HepG2 (cell line): ENCODE measurements around the gene SPCS1. TPM values are rescaled to one million over a fixed set of nuclear protein-coding genes. Genes with fewer than 3 reads are reported as not detected.

ENCODE experiments used
- AHR ChIP-seq: IDR thresholded peaks from 2 replicates; pipeline ENCODE4 v1.6.1; 2018; ENCODE audit warnings: missing genetic modification reagents, missing compliant biosample characterization
- EP300 ChIP-seq, 3 experiments: sonication (generic) in 1 of 3; formaldehyde crosslinking in 1 of 3; IDR thresholded peaks; 2 replicates each; pipeline versions ENCODE4 v1.5.1 to v1.6.1; 2011 to 2020; ENCODE audit warnings: low read depth in 2 of 3, low read length in 2 of 3, borderline replicate concordance in 1 of 3, improper control_type of control experiment in 1 of 3, mild to moderate bottlenecking in 1 of 3, missing genetic modification reagents in 1 of 3, moderate library complexity in 1 of 3
- ERF ChIP-seq: IDR thresholded peaks from 2 replicates; pipeline ENCODE4 v1.6.1; 2018; ENCODE audit warnings: missing biosample characterization, missing genetic modification reagents
- FOXP1 ChIP-seq, 2 experiments: fragments of 450-650 bp in 1 of 2; IDR thresholded peaks; 2 replicates each; pipeline ENCODE4 v1.6.1; 2017 to 2018; ENCODE audit warnings: antibody characterized with exemption in 1 of 2
- GABPB1 ChIP-seq: IDR thresholded peaks from 2 replicates; pipeline ENCODE4 v1.6.1; 2016; ENCODE audit warnings: mild to moderate bottlenecking, missing genetic modification reagents, moderate library complexity, missing compliant biosample characterization
- HOMEZ ChIP-seq: IDR thresholded peaks from 2 replicates; pipeline ENCODE4 v1.6.1; 2016; ENCODE audit warnings: low read depth
- KLF13 ChIP-seq: sonication (generic); formaldehyde crosslinking; IDR thresholded peaks from 2 replicates; pipeline ENCODE4 v1.4.0; 2020; ENCODE audit warnings: mild to moderate bottlenecking, missing genetic modification reagents
- RARG ChIP-seq: sonication (generic); formaldehyde crosslinking; IDR thresholded peaks from 2 replicates; pipeline ENCODE4 v1.4.0; 2020; ENCODE audit warnings: low read depth, mild to moderate bottlenecking, missing genetic modification reagents
- RFXAP ChIP-seq: sonication (generic); formaldehyde crosslinking; IDR thresholded peaks from 2 replicates; pipeline ENCODE4 v1.4.0; 2020; ENCODE audit warnings: missing genetic modification reagents, borderline replicate concordance
- SATB2 ChIP-seq: sonication (generic); formaldehyde crosslinking; IDR thresholded peaks from 2 replicates; pipeline ENCODE4 v1.5.0; 2020; ENCODE audit warnings: missing genetic modification reagents
- SMAD1 ChIP-seq: sonication (generic); formaldehyde crosslinking; IDR thresholded peaks from 2 replicates; pipeline ENCODE4 v1.4.0; 2020; ENCODE audit warnings: missing genetic modification reagents, low read depth, mild to moderate bottlenecking, borderline replicate concordance
- SNAI1 ChIP-seq: sonication (generic); formaldehyde crosslinking; IDR thresholded peaks from 2 replicates; pipeline ENCODE4 v1.5.0; 2020; ENCODE audit warnings: mild to moderate bottlenecking, missing genetic modification reagents, borderline replicate concordance
- TCF12 ChIP-seq, 2 experiments: fragments of 450-650 bp in 1 of 2; sonication (generic) in 1 of 2; formaldehyde crosslinking in 1 of 2; IDR thresholded peaks; 2 replicates each; pipeline versions ENCODE4 v1.6.1 to v1.8.0; 2017 to 2022; ENCODE audit warnings: antibody characterized with exemption in 1 of 2, mild to moderate bottlenecking in 1 of 2, missing genetic modification reagents in 1 of 2, moderate library complexity in 1 of 2
- ZFP1 ChIP-seq: IDR thresholded peaks from 2 replicates; pipeline ENCODE4 v1.6.1; 2016
- ZNF143 ChIP-seq: sonication (generic); formaldehyde crosslinking; IDR thresholded peaks from 2 replicates; pipeline ENCODE4 v1.4.0; 2020; ENCODE audit warnings: missing genetic modification reagents
- ZNF18 ChIP-seq: sonication (generic); formaldehyde crosslinking; IDR thresholded peaks from 2 replicates; pipeline ENCODE4 v1.8.0; 2022; ENCODE audit warnings: mild to moderate bottlenecking, missing genetic modification reagents; ENCODE audit not compliant: insufficient replicate concordance
- ZNF572 ChIP-seq: sonication (generic); formaldehyde crosslinking; IDR thresholded peaks from 2 replicates; pipeline ENCODE4 v1.5.1; 2020; ENCODE audit warnings: mild to moderate bottlenecking, missing genetic modification reagents
- ZNF782 ChIP-seq: sonication (generic); formaldehyde crosslinking; IDR thresholded peaks from 2 replicates; pipeline ENCODE4 v1.4.0; 2020; ENCODE audit warnings: missing genetic modification reagents, mild to moderate bottlenecking, borderline replicate concordance
- ZNF879 ChIP-seq: sonication (generic); formaldehyde crosslinking; IDR thresholded peaks from 2 replicates; pipeline ENCODE4 v1.8.1; 2023; ENCODE audit warnings: missing genetic modification reagents
- ZSCAN20 ChIP-seq: sonication (generic); formaldehyde crosslinking; IDR thresholded peaks from 2 replicates; pipeline ENCODE4 v1.4.0; 2020; ENCODE audit warnings: missing genetic modification reagents, mild to moderate bottlenecking, borderline replicate concordance
- polyA plus RNA-seq, 8 experiments: library from polyadenylated mRNA; depleted of rRNA in 3 of 8; stranded (reverse) in 7 of 8; unstranded in 1 of 8; fragments of >200 nt; fragmentation: Illumina TruSeq in 4 of 8; extraction: Trizol in 4 of 8; gene quantifications; 2 replicates each; pipeline versions ENCODE4 v1.2.1 to v1.2.3, GENCODE V29; 2011 to 2016; ENCODE audit warnings: low read depth in 4 of 8, missing spikeins in 1 of 8, mixed read lengths in 1 of 8; ENCODE audit not compliant: insufficient read depth in 1 of 8
- total RNA-seq, 5 experiments: library from RNA; depleted of rRNA; stranded (reverse); fragments of >200 nt; fragmentation: Illumina TruSeq; extraction: Trizol; gene quantifications; 2 replicates each; pipeline ENCODE4 v1.2.3, GENCODE V29; 2016; ENCODE audit warnings: low read depth in 1 of 5
- TF ChIP-seq, protein P1 (sequence below): sonication (generic); formaldehyde crosslinking; IDR thresholded peaks from 2 replicates; pipeline ENCODE4 v1.4.0; 2020; ENCODE audit warnings: missing genetic modification reagents
- TF ChIP-seq, protein P2 (sequence below): sonication (generic); formaldehyde crosslinking; IDR thresholded peaks from 2 replicates; pipeline ENCODE4 v1.9.0; 2021; ENCODE audit warnings: missing genetic modification reagents, mild to moderate bottlenecking, borderline replicate concordance

SPCS1 gene
- total and polyA plus RNA-seq, 2 of the 13 experiments (the other 11 are each of a cell fraction or from before 2014, with no cell fraction given), result 84.6 to 120 TPM

DNA sequence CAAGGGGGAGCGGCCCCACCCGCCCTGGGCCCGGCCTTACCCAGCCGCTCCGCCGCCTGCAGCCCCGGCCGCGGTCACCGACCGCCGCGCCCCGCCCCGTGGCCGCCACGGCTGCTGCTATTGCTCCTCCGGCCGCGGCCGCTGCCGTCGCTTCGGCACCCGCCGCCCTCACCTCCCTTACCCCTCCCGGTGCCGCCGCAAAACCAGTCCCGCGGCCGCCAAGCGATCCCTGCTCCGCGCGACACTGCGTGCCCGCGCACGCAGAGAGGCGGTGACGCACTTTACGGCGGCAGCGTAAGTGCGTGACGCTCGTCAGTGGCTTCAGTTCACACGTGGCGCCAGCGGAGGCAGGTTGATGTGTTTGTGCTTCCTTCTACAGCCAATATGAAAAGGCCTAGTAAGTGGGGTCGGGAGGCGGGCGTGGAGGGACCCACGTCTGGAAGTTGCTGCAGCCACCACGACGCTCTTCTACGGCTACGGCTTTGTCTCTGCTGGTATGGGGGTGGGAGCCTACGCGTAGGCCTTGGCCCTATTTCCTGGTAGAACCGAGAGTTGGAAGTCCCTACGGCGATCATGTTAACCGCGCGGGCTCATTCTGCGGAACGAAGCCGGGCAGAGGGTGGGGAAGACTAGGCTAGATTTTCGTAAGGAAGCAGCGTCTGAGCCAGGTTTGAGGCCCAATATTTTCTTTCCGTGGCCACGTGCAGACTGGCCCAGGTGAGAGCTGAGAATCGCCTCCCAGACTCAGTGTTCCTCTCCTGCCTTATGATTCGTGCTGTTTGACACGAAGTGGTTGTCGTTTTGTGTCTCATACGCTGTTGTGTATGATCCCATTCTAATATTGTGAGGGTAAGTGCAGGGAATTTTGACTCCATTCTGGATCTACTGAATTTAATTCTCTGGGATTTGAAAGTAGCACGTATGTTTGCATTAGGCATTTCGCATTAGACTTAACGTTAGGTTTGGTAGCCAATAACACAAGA is 19.9 kb upstream of the SPCS1 start, which contains the start of the genes GNL3 and PBRM1 (continued):
- TF ChIP-seq RFXAP (CRISPR knock-in tag) (no peak), KLF13 (CRISPR knock-in tag) (peak; percentile 64; the same call in 1 of the 2 replicates), ZFP1 (CRISPR knock-in tag) (no peak), RARG (no peak), ZNF879 (CRISPR knock-in tag) (peak; percentile 71; the same call in 1 of the 2 replicates), SNAI1 (CRISPR knock-in tag) (peak; percentile 86; the same call in 1 of the 2 replicates), EP300 (IDR thresholded peaks at IDR 0.05; ENCODE audit: low read depth in 2 of 2, low read length in 2 of 2) (0 out of 4 replicates have a peak, but pooled peaks of 1 of the 2 experiments have one; percentile 4), EP300 (CRISPR knock-in tag; IDR thresholded peaks at IDR 0.05; ENCODE audit: borderline replicate concordance) (peak; percentile 48), ZNF143 (CRISPR knock-in tag) (no peak), ZNF18 (CRISPR knock-in tag) (peak; percentile 54), SMAD1 (CRISPR knock-in tag) (peak; percentile 92; the same call in 1 of the 2 replicates), ZNF782 (CRISPR knock-in tag) (peak; percentile 87; the same call in 1 of the 2 replicates), GABPB1 (CRISPR knock-in tag) (peak; percentile 90), ZSCAN20 (CRISPR knock-in tag) (peak; percentile 42; the same call in 1 of the 2 replicates), HOMEZ (no peak; the same call in 1 of the 2 replicates), TCF12 (IDR thresholded peaks at IDR 0.05) (no peak), TCF12 (CRISPR knock-in tag; IDR thresholded peaks at IDR 0.05) (peak; percentile 91; the same call in 1 of the 2 replicates), AHR (CRISPR knock-in tag) (peak; percentile 93; the same call in 1 of the 2 replicates), ERF (CRISPR knock-in tag) (peak; percentile 89), FOXP1 (IDR thresholded peaks at IDR 0.05) (no peak), FOXP1 (CRISPR knock-in tag; IDR thresholded peaks at IDR 0.05) (0 out of 2 replicates have a peak, but pooled peaks have one; percentile 23), SATB2 (CRISPR knock-in tag) (no peak), ZNF572 (CRISPR knock-in tag) (peak; percentile 74; the same call in 1 of the 2 replicates)
- TF ChIP-seq, protein P1, sequence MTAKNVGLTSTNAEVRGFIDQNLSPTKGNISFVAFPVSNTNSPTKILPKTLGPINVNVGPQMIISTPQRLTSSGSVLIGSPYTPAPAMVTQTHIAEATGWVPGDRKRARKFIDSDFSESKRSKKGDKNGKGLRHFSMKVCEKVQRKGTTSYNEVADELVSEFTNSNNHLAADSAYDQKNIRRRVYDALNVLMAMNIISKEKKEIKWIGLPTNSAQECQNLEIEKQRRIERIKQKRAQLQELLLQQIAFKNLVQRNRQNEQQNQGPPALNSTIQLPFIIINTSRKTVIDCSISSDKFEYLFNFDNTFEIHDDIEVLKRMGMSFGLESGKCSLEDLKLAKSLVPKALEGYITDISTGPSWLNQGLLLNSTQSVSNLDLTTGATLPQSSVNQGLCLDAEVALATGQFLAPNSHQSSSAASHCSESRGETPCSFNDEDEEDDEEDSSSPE (CRISPR knock-in tag), result peak; percentile 65
- TF ChIP-seq, protein P2, sequence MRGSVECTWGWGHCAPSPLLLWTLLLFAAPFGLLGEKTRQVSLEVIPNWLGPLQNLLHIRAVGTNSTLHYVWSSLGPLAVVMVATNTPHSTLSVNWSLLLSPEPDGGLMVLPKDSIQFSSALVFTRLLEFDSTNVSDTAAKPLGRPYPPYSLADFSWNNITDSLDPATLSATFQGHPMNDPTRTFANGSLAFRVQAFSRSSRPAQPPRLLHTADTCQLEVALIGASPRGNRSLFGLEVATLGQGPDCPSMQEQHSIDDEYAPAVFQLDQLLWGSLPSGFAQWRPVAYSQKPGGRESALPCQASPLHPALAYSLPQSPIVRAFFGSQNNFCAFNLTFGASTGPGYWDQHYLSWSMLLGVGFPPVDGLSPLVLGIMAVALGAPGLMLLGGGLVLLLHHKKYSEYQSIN (CRISPR knock-in tag), result no peak
